CD4-positive, alpha-beta T cell treated with Interleukin-21 for 1 hour (primary cell): Measurements from ENCODE around the gene WRAP53.

Source experiments
- DNase-seq: peaks from one replicate; pipeline ENCODE4 v3.0.0-alpha.2; 2020

Gene WRAP53

GRCh38 chr17:7687908-7688807, at the start of gene WRAP53:
Gene WRAP53 (plus strand): TSS chr17:7688477. CDS start chr17:7688649, 172 bp downstream.
- peak; percentile 97 for DNase-seq

- DNase-seq: no peak
Measured at GRCh38 chr17:7640783-7641182, 47.5 kb upstream of the WRAP53 start.

GRCh38 chr17:7641635-7642034, 46.6 kb upstream of the WRAP53 start:
- DNase-seq: peak; percentile 33

- no peak for DNase-seq
Measured at GRCh38 chr17:7644775-7645174, 43.5 kb upstream of the WRAP53 start.

GRCh38 chr17:7646457-7646856, 41.8 kb upstream of the WRAP53 start:
- no peak for DNase-seq

GRCh38 chr17:7647018-7647417, 41.3 kb upstream of the WRAP53 start:
- no peak for DNase-seq

- peak; percentile 79 for DNase-seq
Measured at GRCh38 chr17:7650509-7651096, 37.7 kb upstream of the WRAP53 start, which contains the start of gene ATP1B2. Gene ATP1B2 (plus strand): TSS chr17:7650926. CDS start chr17:7651519, 593 bp downstream.

GRCh38 chr17:7651097-7651664, 37.1 kb upstream of the WRAP53 start:
- DNase-seq: no peak

- DNase-seq: no peak
Measured at GRCh38 chr17:7651665-7652387, 36.5 kb upstream of the WRAP53 start.

- no peak for DNase-seq
Measured at GRCh38 chr17:7652388-7653356, 35.6 kb upstream of the WRAP53 start.

- no peak for DNase-seq
Measured at GRCh38 chr17:7654832-7655540, 33.3 kb upstream of the WRAP53 start.

- no peak for DNase-seq
Measured at GRCh38 chr17:7655541-7655840, 32.8 kb upstream of the WRAP53 start.

- no peak for DNase-seq
Measured at GRCh38 chr17:7656958-7657609, 31.2 kb upstream of the WRAP53 start.

GRCh38 chr17:7667656-7668406, 20.4 kb upstream of the WRAP53 start:
- DNase-seq: no peak

- no peak for DNase-seq
Measured at GRCh38 chr17:7668482-7668881, 19.8 kb upstream of the WRAP53 start.

- DNase-seq: peak; percentile 39
Measured at GRCh38 chr17:7673239-7673638, 15.0 kb upstream of the WRAP53 start.

GRCh38 chr17:7674934-7675333, 13.3 kb upstream of the WRAP53 start:
- DNase-seq: no peak

GRCh38 chr17:7676533-7676932, 11.7 kb upstream of the WRAP53 start:
- no peak for DNase-seq

GRCh38 chr17:7677388-7678067, 10.7 kb upstream of the WRAP53 start:
- no peak for DNase-seq
